HEK293T (cell line): ENCODE data around the gene CALR3.

Experiments used
- ARNT ChIP-seq: fragments of 450-650 bp; IDR thresholded peaks from 2 replicates; pipeline ENCODE4 v1.6.1; 2017; ENCODE audit warnings: mild to moderate bottlenecking
- BHLHE40 ChIP-seq: fragments of 450-650 bp; IDR thresholded peaks from 2 replicates; pipeline ENCODE4 v1.6.1; 2016; ENCODE audit warnings: mild to moderate bottlenecking, moderate library complexity, borderline replicate concordance
- CTBP1 ChIP-seq: fragments of 450-650 bp; IDR thresholded peaks from 2 replicates; pipeline ENCODE4 v1.6.1; 2016; ENCODE audit warnings: borderline replicate concordance
- FOXA1 ChIP-seq: fragments of 450-650 bp; IDR thresholded peaks from 2 replicates; pipeline ENCODE4 v1.6.1; 2016; ENCODE audit warnings: mild to moderate bottlenecking
- FOXM1 ChIP-seq: fragments of 450-650 bp; IDR thresholded peaks from 2 replicates; pipeline ENCODE4 v1.6.1; 2017; ENCODE audit warnings: mild to moderate bottlenecking, borderline replicate concordance
- LEF1 ChIP-seq: fragments of 450-650 bp; IDR thresholded peaks from 2 replicates; pipeline ENCODE4 v1.6.1; 2017; ENCODE audit warnings: mild to moderate bottlenecking, borderline replicate concordance
- SP1 ChIP-seq: fragments of 450-650 bp; IDR thresholded peaks from 2 replicates; pipeline ENCODE4 v1.6.1; 2017
- TARDBP ChIP-seq: fragments of 450-650 bp; IDR thresholded peaks from 2 replicates; pipeline ENCODE4 v1.6.1; 2016
- ZNF384 ChIP-seq: fragments of 450-650 bp; IDR thresholded peaks from 2 replicates; pipeline ENCODE4 v1.6.1; 2016

DNA sequence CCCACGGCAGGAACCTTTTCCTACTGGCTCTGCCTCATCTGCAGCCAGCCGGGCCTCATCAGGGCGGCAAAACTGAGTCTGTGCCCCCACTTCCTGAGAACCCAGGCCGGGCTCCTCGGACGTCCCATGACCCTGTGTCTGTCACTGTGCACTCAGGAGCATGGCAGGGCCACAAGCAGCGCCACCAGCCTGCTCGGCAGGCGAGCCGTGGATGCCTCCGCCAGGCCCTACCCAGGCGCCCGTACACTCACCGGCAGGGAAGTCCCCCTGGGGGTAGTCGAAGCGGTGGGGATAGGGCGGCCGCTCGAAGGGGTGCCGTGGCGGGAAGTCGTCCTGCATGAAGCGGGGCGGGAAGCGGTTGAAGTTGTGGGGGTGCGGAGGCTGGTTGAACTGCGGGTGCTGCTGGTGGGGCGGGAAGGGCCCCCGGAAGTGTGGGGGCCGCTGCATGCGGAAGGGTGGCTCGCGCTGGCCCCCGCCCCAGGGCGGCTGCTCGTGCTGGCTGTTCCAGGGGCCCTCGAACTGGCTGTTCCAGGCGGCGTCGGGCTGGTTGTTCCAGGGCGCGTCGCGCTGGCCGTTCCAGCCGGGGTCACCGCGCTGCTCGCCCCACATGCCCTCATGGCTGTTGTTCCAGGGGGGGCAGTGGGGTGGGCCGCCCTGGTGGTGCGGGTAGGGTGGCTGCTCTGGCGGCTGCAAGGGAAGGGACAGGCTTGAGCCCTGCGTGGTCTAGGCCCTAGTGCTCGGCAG, 29.2 kb upstream of the CALR3 start:
- no peak for TF ChIP-seq ZNF384
- no peak for TF ChIP-seq ARNT
- no peak for TF ChIP-seq BHLHE40
- TF ChIP-seq SP1: no peak
- no peak for TF ChIP-seq FOXA1
- TF ChIP-seq TARDBP: no peak
- no peak for TF ChIP-seq FOXM1
- TF ChIP-seq CTBP1: no peak
- no peak for TF ChIP-seq LEF1
